Cardiac fibroblast (primary cell): Measurements from ENCODE around the gene ZBTB7C.

Experiments used
- DNase-seq, 2 donors: peaks; one replicate each; pipeline versions ENCODE4 v3.0.0 to v3.0.0-alpha.2; 2010; ENCODE audit warnings: low read depth in 2 of 2
- H3K4me3 ChIP-seq, 2 donors: replicated peaks in 1 of 2; 1 replicate in 1 of 2; 2 replicates in 1 of 2; pipeline ENCODE4 v1.5.1; 2011; ENCODE audit warnings: low read depth in 2 of 2, low read length in 2 of 2, mild to moderate bottlenecking in 2 of 2, moderate library complexity in 1 of 2
- CTCF ChIP-seq: IDR thresholded peaks from one replicate; pipeline ENCODE4 v1.5.1; 2011; ENCODE audit warnings: low read depth, mild to moderate bottlenecking, low read length, inconsistent platforms

The ZBTB7C gene

DNA sequence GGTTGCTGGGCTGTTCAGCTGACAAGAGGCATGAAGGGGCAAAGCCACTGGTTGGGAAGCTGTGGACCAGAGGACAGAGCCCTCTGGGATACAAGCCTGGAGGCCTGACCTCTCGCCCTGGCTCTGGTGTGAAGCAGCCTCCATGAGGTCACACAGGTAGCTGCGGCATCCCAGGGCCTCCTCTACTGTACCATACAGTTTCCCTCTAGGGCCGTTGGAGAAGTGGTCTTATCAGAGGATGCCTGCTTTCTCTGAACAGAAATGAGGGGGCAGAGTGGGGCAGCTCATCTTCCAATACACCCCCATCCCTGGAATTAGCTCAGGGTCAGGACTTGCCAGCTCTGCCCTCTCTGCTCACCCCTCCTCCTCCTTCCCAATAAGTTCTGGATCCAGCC, 343.6 kb downstream of the ZBTB7C start:
- TF ChIP-seq CTCF, result no peak
- no peak overlapping the region for H3K4me3 ChIP-seq
- DNase-seq, result no peak

GRCh38 chr18:48064978-48065600, 344.1 kb downstream of the ZBTB7C start:
- no peak overlapping the region for H3K4me3 ChIP-seq
- DNase-seq, result no peak
- no peak for TF ChIP-seq CTCF

DNA sequence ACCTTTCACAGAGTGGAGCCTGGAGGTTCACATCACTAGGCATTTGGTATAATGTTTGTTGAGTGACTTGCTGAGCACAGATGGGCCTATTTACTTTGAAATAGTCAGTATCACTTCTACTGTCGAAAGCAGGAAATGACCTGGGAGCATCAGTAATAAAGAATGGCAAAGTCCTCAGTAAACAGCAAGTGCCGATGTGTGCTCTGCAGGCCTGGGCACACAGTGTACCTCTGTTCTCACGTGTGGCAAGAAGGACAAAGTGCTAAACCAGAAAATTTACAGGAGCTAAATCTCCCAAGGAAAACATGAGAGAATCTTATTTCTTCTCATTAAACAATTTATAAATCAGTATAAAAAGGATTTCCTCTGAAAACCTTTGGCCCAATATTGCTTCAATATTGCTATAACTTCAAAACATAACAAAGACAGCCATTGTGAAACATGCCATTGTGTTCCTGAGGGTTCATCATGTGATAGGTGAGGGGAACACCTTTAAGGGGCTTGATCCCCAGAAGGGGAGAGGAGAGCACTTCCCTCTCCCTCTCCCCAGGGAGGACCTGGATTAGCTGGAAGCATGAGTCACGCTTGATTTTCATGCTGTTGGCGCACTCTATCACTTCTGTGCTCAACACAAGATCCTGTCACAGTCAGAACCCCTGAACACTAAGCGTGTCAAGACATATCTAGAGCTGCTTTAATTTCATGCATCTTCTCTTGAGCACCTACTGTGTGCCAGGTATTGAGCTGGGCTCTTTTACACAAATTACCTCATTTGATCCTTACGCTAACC, 347.2 kb downstream of the ZBTB7C start:
- no peak for TF ChIP-seq CTCF
- no peak overlapping the region for H3K4me3 ChIP-seq
- DNase-seq, result peak; percentile 6 to 8

GRCh38 chr18:48060970-48061369, 348.2 kb downstream of the ZBTB7C start:
- no peak overlapping the region for H3K4me3 ChIP-seq
- no peak for TF ChIP-seq CTCF
- no peak for DNase-seq

DNA sequence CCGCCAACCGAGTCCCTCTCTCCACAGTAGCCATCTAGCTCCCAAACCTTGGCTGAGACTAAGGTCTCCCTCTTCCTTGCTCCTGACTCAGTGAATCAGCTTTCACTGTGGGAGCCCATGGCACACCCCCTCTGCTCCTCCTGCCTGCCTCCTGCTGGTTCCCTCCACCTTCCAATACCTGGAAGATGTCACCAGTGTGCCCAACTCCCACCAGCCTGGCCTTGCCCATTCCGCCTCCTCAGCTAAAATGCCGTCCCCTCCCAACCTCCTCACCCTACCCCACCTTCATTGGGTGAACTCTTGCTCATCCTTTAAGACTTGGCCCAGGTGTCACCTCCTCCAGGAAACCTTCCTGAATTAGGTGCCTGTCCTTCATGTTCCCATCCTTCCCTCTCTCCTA, 348.8 kb downstream of the ZBTB7C start:
- TF ChIP-seq CTCF, result no peak
- DNase-seq, result no peak

GRCh38 chr18:48059455-48060010, 349.6 kb downstream of the ZBTB7C start:
- no peak for DNase-seq
- no peak for TF ChIP-seq CTCF
- H3K4me3 ChIP-seq, result no peak overlapping the region

More for the DNA sequence above, 348.8 kb downstream of the ZBTB7C start:
- H3K4me3 ChIP-seq, result no peak overlapping the region
